H1 (cell line): ENCODE results near the gene OR2L13.

ENCODE experiments used
- ASH2L ChIP-seq: fragments of 200-600, 300-600 bp; sonication (generic); IDR thresholded peaks from one replicate; pipeline ENCODE4 v1.7.1; 2017; ENCODE audit warnings: low read length
- EP300 ChIP-seq, 2 experiments: IDR thresholded peaks; 1 replicate in 1 of 2; 2 replicates in 1 of 2; pipeline ENCODE4 v1.6.1; 2011 to 2012; ENCODE audit warnings: low read depth in 2 of 2, low read length in 2 of 2, mild to moderate bottlenecking in 2 of 2, borderline replicate concordance in 1 of 2, inconsistent platforms in 1 of 2, moderate library complexity in 1 of 2
- EZH2 ChIP-seq: fragments of 200-600 bp; sonication (generic); IDR thresholded peaks from 2 replicates; pipeline ENCODE4 v1.7.1; 2012; ENCODE audit warnings: low read depth, mild to moderate bottlenecking, moderate library complexity, low read length, inconsistent platforms; ENCODE audit not compliant: severe bottlenecking
- MAX ChIP-seq: IDR thresholded peaks from 2 replicates; pipeline ENCODE4 v1.6.1; 2012; ENCODE audit warnings: inconsistent platforms
- POLR2A ChIP-seq, 2 experiments: IDR thresholded peaks; 1 replicate in 1 of 2; 2 replicates in 1 of 2; pipeline ENCODE4 v1.6.1; 2011; ENCODE audit warnings: low read depth in 2 of 2, low read length in 2 of 2, mild to moderate bottlenecking in 2 of 2; ENCODE audit errors: control extremely low read depth in 1 of 2
- POU5F1 ChIP-seq: IDR thresholded peaks from 2 replicates; pipeline ENCODE4 v1.6.1; 2011; ENCODE audit warnings: low read depth, mild to moderate bottlenecking, low read length, moderate library complexity
- USF2 ChIP-seq: IDR thresholded peaks from 2 replicates; pipeline ENCODE4 v1.6.1; 2011; ENCODE audit warnings: low read length, improper control_type of control experiment

- TF ChIP-seq EZH2 = no peak
- TF ChIP-seq USF2 = no peak
- TF ChIP-seq POLR2A (IDR thresholded peaks at IDR 0.05; ENCODE audit: control extremely low read depth in 1 of 2, low read depth in 2 of 2, low read length in 2 of 2) = no peak
- no peak for TF ChIP-seq MAX
- no peak for TF ChIP-seq ASH2L
- no peak for TF ChIP-seq EP300 (IDR thresholded peaks at IDR 0.05; ENCODE audit: borderline replicate concordance in 1 of 2, low read depth in 2 of 2, low read length in 2 of 2)
- TF ChIP-seq POU5F1 = no peak
Measured at GRCh38 chr1:248102847-248103246, 7.9 kb downstream of the OR2L13 start.
